NCI-H2107 treated with DMSO at 0.1 percent for 48 hours (cell line): ENCODE data around the gene F8A2.
"Not testable (repeated sequence)": the region's sequence is repeated elsewhere in the genome, so short reads cannot be mapped to it uniquely, and the experiment has no call there.

Experiments
- DNase-seq: peaks from one replicate; lab custom pipeline; 2025; ENCODE audit not compliant: unreplicated experiment; lab: John Stamatoyannopoulos, UW

The F8A2 gene

DNA sequence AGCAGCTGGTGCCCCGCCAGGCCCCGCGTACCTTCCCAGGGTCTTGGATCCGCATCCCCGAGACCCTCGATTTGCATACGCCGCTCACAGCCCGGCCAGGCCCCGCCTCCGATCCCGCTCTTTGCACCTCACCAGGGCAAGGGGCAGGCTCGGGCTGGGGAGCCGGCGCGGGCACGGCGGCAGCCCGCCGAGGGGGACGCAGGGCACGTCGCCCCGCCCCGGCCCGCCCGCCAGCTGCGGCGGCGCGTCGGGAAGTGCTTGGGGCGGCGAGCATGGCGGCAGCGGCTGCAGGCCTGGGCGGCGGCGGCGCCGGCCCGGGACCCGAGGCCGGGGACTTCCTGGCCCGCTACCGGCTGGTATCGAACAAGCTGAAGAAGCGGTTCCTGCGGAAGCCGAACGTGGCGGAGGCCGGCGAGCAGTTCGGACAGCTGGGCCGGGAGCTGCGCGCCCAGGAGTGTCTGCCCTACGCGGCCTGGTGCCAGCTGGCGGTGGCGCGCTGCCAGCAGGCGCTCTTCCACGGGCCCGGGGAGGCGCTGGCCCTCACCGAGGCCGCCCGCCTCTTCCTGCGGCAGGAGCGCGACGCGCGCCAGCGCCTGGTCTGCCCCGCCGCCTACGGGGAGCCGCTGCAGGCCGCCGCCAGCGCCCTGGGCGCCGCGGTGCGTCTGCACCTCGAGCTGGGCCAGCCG lies at the start of gene F8A2:
Gene F8A2, plus strand, starts transcription at position 253 of the 686 bp plus-strand sequence. Its CDS starts 20 bp downstream, at position 273.
- not testable (repeated sequence) for DNase-seq

DNA sequence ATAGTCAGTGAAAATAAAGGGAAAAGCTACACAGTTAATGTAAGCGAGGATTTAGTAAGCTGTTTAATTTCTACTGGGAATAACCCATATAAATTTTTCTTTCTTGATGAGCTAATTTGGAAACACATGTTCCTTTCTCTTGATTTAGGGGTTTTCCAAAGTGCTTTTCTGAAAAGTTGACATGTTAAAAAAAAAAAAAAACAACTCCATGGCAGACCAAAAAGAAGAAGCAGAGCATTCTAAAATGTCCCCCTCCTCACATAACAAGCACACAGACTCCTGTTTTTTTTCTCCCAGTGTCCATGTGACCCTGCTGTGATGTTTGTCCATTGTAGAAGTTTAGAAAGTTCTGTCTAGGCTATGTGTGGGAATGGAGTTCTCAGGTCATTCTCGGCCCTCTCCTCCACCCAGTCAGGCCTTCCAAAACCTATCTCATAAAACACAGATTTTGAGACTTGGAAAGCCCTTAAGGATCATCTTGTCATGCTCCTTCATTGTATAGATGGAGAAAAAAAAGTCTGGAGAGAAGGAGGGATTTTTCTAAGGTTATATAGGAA lies 48.3 kb upstream of the F8A2 start:
- DNase-seq, result no peak

DNA sequence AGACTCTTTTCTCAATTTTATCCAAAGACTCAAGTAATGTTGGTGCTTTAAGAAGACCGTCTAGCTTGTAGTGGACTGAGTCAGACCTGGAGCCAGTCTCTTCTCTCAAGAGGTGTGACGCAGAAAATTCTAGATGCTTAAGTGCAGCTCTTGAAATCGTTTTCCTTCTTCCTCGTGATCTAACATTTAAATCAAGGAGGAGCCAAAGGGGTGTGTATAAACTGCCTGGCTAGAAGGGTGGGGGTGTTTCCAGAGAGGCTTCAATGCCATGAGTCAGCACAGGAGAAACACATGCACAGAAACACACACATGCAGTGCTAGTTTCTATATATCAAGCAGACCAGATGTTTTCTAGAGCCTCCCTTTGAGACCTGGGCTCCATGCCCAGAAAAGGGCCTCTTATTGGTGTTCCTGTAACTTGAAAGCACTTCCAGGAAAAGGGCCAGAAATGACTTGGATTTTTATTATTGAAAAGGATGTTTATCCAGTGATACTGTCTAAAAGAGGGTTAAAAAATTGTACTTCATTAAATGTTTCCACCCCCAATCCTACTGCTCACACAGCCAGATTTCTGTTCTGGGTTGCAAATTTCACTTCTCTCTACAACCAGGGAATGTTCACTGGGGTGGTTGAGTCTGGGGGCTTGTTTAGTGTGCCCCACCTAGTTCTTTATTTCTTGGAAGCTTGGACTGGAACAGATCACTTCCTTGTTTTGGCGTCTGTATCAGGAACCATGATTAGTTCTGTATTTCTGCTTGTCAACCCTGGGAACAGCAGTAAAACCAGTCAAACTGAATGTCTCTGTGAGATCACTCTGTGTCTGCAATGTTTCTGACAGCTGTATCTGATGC lies 47.2 kb upstream of the F8A2 start, which contains the start of gene CLIC2:
Gene CLIC2, minus strand, starts transcription at position 129 of the 851 bp plus-strand sequence. CDS start 187 bp downstream, outside the sequence.
- peak; percentile 14 for DNase-seq

DNA sequence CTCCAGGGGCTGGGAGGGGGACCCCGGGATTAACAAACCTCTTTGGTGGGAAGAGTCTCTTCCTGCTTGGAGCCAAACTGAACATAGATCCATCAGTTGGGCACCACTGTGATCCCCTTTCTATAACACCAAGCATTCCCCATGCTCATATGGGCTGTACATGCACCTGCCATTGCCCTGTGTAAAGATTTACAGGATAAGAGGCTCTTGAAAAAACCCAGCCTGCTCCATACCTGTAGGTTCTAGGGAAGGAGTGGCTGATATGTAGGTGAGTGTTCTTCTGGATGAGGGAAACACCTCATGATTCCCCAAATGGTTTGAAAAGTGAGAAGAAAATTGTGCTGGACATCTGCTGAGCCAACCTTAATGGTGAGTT lies 46.6 kb upstream of the F8A2 start:
- not testable (repeated sequence) for DNase-seq

DNA sequence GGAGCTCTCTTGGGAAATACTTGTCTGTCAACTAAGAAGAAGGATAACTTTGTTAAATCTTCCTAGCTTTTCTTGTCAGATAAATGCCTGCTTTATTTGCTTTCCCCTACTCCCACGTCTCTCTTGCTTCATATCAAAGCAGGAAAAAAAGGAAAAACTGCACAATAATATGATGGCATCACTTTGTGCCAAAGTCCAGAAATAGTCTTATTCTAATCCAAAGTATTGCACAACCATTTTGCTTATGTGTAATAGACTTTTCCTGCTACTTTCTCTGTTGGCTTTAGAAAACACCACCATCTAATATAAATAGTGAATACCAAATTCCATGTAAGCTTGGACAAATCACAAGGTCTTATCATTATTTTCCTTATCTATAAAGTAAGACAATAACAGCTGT lies 36.2 kb upstream of the F8A2 start:
- not testable (repeated sequence) for DNase-seq

DNA sequence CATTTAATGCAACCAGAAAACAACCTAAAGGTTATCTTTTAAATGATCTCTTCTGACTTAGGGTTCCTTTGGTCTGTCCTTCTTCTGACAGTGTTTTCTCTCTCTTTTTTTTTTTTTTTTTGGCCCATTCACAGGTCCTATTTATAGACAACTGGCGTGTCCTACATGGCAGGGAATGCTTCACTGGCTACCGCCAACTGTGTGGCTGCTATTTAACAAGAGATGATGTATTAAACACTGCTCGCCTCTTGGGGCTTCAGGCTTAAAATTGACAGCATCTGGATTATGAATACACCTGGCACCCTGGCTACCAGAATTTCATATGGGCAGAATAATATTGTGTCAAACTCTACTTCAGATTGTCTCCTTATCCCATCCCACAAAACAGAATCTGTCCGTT lies 32.4 kb upstream of the F8A2 start:
- not testable (repeated sequence) for DNase-seq

DNA sequence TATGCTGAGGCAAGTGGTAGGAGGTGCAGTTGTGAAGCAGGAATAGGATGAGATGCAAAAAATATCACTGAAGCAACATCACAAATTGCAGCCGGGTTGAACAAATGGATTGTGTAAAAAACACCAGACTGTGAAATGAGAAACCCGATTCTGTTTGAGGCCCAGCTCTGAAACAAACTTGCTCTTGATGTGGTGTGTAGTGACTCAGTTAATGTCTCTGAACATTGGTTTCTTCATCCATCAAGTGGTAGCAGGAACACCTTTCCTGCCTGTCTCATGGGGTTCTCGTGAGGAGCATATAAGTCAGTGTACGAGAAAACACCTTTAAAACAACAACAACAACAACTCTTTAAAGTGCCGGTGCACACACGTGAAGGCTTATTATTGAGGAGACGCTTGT lies 18.2 kb upstream of the F8A2 start:
- DNase-seq, result not testable (repeated sequence)

DNA sequence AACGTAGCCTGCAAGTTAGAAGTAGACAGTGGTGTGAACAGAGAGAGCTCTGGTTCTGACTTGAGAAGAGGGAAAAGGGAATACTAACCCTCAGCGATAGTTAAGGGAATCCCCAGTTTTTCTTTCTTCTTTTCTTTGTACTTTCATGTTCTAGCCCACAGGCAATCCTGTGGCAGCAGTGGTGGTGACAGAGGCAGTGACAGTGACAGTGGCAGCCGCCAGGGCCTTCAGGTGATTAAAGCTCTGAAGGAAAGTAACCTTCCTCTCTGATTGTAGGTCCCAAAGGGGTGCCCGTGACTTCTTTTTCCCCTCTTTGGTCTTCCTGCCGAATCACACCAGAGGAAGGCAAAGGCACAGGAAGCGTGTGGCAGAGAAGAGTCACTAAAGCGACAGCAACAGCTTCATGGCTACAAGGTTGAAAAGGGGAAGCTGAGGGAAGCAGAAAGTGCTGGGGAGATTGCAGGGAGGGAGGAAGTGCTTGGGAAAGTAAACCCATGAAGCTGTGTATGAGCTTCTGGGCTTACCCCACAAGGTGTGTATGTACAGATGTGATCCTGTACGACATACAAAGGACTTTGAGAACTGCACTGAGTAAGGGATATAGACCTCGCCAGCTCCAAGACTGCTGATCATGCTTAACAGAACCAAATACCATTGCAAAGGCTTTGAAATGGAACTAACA lies 8.0 kb upstream of the F8A2 start:
- DNase-seq, result not testable (repeated sequence)

DNA sequence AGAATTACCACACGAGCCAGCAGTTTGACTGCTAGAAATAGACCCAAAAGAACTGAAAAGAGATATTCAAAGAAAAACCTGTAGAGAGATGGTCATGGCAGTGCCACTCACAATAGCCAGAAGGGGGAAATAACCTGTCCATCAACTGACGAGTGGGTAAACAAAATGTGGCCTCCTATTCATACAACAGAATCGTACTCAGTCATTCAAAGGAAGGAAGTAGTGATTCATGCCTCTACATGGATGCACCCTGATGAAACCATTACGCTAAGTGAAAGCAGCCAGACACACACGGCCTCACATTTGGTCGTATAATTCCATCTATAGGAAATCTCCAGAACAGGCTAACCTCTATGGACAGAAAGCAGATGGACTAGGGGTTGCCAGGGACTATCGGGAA lies 2.1 kb upstream of the F8A2 start:
- not testable (repeated sequence) for DNase-seq

DNA sequence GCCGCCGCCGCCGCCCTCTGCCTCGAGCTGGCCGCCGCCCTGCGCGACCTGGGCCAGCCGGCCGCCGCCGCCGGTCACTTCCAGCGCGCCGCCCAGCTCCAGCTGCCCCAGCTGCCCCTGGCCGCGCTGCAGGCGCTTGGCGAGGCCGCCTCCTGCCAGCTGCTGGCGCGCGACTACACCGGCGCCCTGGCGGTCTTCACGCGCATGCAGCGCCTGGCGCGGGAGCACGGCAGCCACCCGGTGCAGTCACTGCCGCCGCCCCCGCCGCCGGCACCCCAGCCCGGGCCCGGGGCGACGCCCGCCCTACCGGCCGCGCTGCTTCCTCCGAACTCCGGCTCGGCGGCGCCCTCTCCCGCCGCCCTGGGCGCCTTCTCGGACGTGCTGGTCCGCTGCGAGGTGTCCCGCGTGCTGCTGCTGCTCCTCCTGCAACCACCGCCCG lies 653 bp downstream of the F8A2 start:
- DNase-seq, result not testable (repeated sequence)

DNA sequence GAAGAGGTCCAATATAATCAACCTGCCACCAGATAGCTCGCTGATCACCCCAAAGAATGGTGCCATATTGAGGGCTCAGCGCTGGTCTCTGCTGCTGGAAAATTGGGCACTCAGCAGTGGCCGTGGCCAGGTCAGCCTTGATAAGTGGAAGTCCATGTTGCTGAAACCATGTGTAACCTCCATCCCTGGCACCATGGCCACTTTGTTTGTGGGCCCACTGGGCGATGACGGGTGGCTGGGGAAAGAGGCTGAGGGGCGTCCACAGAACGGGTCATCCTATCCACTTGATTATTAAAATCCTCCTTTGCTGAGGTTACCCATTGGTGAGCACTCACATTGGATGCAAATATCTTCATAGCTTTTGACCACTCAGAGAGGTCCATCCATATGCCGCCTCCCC lies 7.7 kb downstream of the F8A2 start:
- no peak for DNase-seq

DNA sequence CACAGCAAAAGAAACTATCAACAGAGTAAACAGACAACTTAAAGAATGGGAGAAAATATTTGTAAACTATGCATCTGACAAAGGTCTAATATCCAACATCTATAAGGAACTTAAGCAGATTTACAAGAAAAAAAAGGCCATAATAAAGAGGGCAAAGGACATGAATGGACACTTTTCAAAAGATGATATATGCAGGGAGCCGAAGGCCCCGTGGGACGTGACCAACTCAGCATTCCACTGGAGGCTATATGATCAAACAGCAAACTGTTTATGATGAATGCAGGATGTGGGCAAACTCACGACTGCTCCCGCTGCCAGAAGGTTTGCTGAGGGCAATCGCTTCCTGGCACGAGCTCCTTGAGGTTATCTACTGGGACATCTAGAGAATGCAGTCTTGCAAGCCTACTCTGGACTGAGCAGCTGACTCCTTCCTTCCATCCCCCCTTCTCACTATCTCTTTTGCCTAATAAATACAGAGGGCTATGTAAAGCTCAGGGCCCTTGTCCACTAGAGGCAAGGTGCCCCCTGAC lies 12.9 kb downstream of the F8A2 start:
- DNase-seq, result not testable (repeated sequence)

DNA sequence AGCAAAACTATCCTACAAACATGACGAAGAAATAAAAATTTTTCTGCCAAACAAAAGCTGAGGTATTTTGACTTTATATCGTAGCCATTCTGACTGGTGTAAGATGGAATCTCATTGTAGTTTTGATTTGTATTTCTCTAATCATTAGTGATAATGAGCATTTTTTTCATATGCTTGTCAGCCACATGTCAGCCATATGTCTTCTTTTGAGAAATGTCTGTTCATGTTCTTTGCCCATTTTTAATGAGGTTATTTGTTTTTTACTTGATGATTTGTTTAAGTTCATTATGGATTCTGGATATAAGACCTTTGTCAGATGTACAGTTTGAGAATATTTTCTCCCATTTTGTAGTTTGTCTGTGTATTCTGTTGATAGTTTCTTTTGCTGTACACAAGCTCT lies 24.5 kb downstream of the F8A2 start:
- no peak for DNase-seq

DNA sequence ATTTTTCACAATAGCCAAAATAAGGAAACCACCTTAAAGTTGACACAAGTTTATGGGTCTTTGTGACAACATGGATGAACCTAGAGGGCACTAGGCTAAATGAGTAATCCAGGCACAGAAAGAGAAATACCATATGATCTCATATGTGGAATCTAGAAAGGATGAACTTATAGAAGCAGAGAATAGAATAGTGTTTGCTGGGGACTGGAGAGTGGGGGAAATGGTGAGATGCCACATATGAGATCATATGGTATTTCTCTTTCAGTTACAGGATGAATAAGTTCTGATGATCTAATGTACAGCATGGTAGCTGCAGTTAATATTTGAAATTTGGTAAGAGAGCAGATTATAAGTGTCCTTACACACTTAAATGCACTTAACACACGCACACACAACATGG lies 35.9 kb downstream of the F8A2 start:
- DNase-seq, result no peak
